ENCODE results near the gene MICALL2. TPM values are rescaled to one million over a fixed set of nuclear protein-coding genes. Genes with fewer than 3 reads are reported as not detected.
A peak's percentile ranks its signal among the peaks of the same experiment; 100 is the strongest.

The MICALL2 gene
- total and polyA plus RNA-seq, 2 donors from 2014 or later = 16.6 to 53.4 TPM

GRCh38 chr7:1411414-1411813 is 47.9 kb downstream of the MICALL2 start:
- H3K27ac ChIP-seq (ENCODE audit: low read depth in 2 of 2, low read length in 2 of 2) = no peak overlapping the region
- H3K4me3 ChIP-seq (ENCODE audit: low read length in 3 of 3) = no peak overlapping the region
- peaks cover 0 to 2% (median 0%) of the 10 kb centered on the region in 3 donors for H3K4me1 ChIP-seq (ENCODE audit: control insufficient read depth in 2 of 3, insufficient read depth in 2 of 3, low read depth in 1 of 3, low read length in 3 of 3)
- no peaks in the 10 kb centered on the region for H3K9me3 ChIP-seq (ENCODE audit: control insufficient read depth in 2 of 3, insufficient read depth in 1 of 3, low read length in 3 of 3)
- intact Hi-C loops (cut with DNase I) = no loop called here
- no peak for DNase-seq
- no peaks in the 10 kb centered on the region for H3K36me3 ChIP-seq (ENCODE audit: control insufficient read depth in 2 of 3, insufficient read depth in 3 of 3, low read length in 3 of 3)
- H3K27me3 ChIP-seq (ENCODE audit: control insufficient read depth, insufficient read depth, low read length) = peaks cover 3% of the 10 kb centered on the region
- H3K9ac ChIP-seq (ENCODE audit: low read length in 3 of 3) = no peak overlapping the region
- TF ChIP-seq, protein P1, sequence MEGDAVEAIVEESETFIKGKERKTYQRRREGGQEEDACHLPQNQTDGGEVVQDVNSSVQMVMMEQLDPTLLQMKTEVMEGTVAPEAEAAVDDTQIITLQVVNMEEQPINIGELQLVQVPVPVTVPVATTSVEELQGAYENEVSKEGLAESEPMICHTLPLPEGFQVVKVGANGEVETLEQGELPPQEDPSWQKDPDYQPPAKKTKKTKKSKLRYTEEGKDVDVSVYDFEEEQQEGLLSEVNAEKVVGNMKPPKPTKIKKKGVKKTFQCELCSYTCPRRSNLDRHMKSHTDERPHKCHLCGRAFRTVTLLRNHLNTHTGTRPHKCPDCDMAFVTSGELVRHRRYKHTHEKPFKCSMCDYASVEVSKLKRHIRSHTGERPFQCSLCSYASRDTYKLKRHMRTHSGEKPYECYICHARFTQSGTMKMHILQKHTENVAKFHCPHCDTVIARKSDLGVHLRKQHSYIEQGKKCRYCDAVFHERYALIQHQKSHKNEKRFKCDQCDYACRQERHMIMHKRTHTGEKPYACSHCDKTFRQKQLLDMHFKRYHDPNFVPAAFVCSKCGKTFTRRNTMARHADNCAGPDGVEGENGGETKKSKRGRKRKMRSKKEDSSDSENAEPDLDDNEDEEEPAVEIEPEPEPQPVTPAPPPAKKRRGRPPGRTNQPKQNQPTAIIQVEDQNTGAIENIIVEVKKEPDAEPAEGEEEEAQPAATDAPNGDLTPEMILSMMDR (IDR thresholded peaks at IDR 0.05; ENCODE audit: borderline replicate concordance, extremely low read depth, insufficient read depth) = no peak
- no peak for FAIRE-seq

DNA sequence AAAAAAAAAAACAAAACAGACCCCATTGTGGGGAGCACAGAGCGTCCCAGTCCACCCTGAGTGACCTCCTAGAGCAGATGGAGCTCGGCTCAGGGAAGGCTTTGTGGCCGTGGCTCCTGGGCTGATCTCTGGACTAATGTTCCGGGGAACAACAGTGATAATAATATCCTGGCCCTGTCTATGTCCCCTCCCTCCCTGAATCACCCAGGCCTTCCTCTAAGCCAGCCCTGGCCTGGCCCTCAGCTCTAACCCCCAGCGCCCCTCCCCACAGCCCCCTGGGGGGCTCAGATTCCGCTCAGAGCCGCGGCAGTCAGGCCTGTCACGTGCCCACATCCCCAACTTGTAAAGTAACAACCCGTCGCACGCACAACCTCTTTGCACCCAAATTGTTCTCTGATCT is 48.3 kb downstream of the MICALL2 start:
- intact Hi-C loops (cut with DNase I) = no loop called here
- Histone ChIP-seq H3K36me3 (ENCODE audit: control insufficient read depth in 2 of 3, insufficient read depth in 3 of 3, low read length in 3 of 3) (no peaks in the 10 kb centered on the region), H3K4me3 (ENCODE audit: low read length in 3 of 3) (no peak overlapping the region), H3K4me1 (ENCODE audit: control insufficient read depth in 2 of 3, insufficient read depth in 2 of 3, low read depth in 1 of 3, low read length in 3 of 3) (peaks cover 0 to 2% (median 0%) of the 10 kb centered on the region in 3 donors), H3K27ac (ENCODE audit: low read depth in 2 of 2, low read length in 2 of 2) (no peak overlapping the region), H3K9me3 (ENCODE audit: control insufficient read depth in 2 of 3, insufficient read depth in 1 of 3, low read length in 3 of 3) (no peaks in the 10 kb centered on the region), H3K27me3 (ENCODE audit: control insufficient read depth, insufficient read depth, low read length) (peaks cover 3% of the 10 kb centered on the region), H3K9ac (ENCODE audit: low read length in 3 of 3) (no peak overlapping the region)
- DNase-seq = peak in 1 of 5 donors; percentile 63
- FAIRE-seq = no peak
- TF ChIP-seq, protein P1 (IDR thresholded peaks at IDR 0.05; ENCODE audit: borderline replicate concordance, extremely low read depth, insufficient read depth) = no peak

GRCh38 chr7:1409555-1409954 is 49.7 kb downstream of the MICALL2 start:
- intact Hi-C loops (cut with DNase I) = no loop called here
- Histone ChIP-seq H3K4me1 (ENCODE audit: control insufficient read depth in 2 of 3, insufficient read depth in 2 of 3, low read depth in 1 of 3, low read length in 3 of 3) (peaks cover 0 to 2% (median 0%) of the 10 kb centered on the region in 3 donors), H3K9me3 (ENCODE audit: control insufficient read depth in 2 of 3, insufficient read depth in 1 of 3, low read length in 3 of 3) (no peaks in the 10 kb centered on the region), H3K4me3 (ENCODE audit: low read length in 3 of 3) (no peak overlapping the region), H3K27ac (ENCODE audit: low read depth in 2 of 2, low read length in 2 of 2) (no peak overlapping the region), H3K36me3 (ENCODE audit: control insufficient read depth in 2 of 3, insufficient read depth in 3 of 3, low read length in 3 of 3) (no peaks in the 10 kb centered on the region), H3K9ac (ENCODE audit: low read length in 3 of 3) (no peak overlapping the region), H3K27me3 (ENCODE audit: control insufficient read depth, insufficient read depth, low read length) (peaks cover 3% of the 10 kb centered on the region)
- FAIRE-seq (no peak), DNase-seq (peak in 1 of 5 donors; percentile 61)
- TF ChIP-seq, protein P1 (IDR thresholded peaks at IDR 0.05; ENCODE audit: borderline replicate concordance, extremely low read depth, insufficient read depth) = no peak

DNA sequence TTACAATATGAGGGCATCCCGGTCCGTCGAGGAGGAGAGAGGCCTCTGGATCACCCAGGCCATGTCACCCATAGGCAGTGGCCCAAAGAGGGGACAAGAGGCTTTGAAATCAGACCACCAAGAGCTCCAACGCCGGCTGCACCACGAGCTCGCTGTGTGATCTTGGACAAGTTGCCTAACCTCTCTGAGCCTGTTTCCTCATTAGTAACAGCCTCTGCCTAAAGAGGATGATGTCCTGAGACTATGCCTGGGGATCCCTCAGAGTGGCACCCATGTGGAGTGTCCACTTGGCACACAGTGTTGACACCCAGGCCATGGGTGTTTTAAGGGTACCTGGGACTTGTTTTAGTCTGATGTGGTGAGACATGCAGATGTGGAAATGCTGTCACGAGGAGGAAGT is 50.8 kb downstream of the MICALL2 start:
- DNase-seq (no peak), FAIRE-seq (no peak)
- no peak overlapping the region for H3K4me3 ChIP-seq (ENCODE audit: low read length in 3 of 3)
- H3K27me3 ChIP-seq (ENCODE audit: control insufficient read depth, insufficient read depth, low read length) = peaks cover 9% of the 10 kb centered on the region
- no peak overlapping the region for H3K9ac ChIP-seq (ENCODE audit: low read length in 3 of 3)
- H3K4me1 ChIP-seq (ENCODE audit: control insufficient read depth in 2 of 3, insufficient read depth in 2 of 3, low read depth in 1 of 3, low read length in 3 of 3) = peaks cover 0 to 2% (median 0%) of the 10 kb centered on the region in 3 donors
- intact Hi-C loops (cut with DNase I) = no loop called here
- H3K27ac ChIP-seq (ENCODE audit: low read depth in 2 of 2, low read length in 2 of 2) = no peak overlapping the region
- TF ChIP-seq, protein P1 (IDR thresholded peaks at IDR 0.05; ENCODE audit: borderline replicate concordance, extremely low read depth, insufficient read depth) = no peak
- H3K9me3 ChIP-seq (ENCODE audit: control insufficient read depth in 2 of 3, insufficient read depth in 1 of 3, low read length in 3 of 3) = no peaks in the 10 kb centered on the region
- no peaks in the 10 kb centered on the region for H3K36me3 ChIP-seq (ENCODE audit: control insufficient read depth in 2 of 3, insufficient read depth in 3 of 3, low read length in 3 of 3)
